HUES6 (cell line): ENCODE measurements around the gene GTPBP1.

Source experiments
- H3K27ac ChIP-seq: 2 replicates; pipeline ENCODE4 v1.7.0; 2013; ENCODE audit warnings: low read depth, mild to moderate bottlenecking, low read length, inconsistent platforms
- H3K27me3 ChIP-seq: 2 replicates; pipeline ENCODE4 v1.6.1; 2013; ENCODE audit warnings: low read length; ENCODE audit not compliant: control insufficient read depth, insufficient read depth
- H3K36me3 ChIP-seq: 2 replicates; pipeline ENCODE4 v1.6.1; 2013; ENCODE audit warnings: low read length; ENCODE audit not compliant: control insufficient read depth, insufficient read depth
- H3K4me1 ChIP-seq: 2 replicates; pipeline ENCODE4 v1.6.1; 2013; ENCODE audit warnings: low read length; ENCODE audit not compliant: control insufficient read depth, insufficient read depth
- H3K4me3 ChIP-seq: 2 replicates; pipeline ENCODE4 v1.5.1; 2013; ENCODE audit warnings: low read depth, low read length
- H3K9ac ChIP-seq: one replicate; pipeline ENCODE4 v1.6.1; 2013; ENCODE audit warnings: mild to moderate bottlenecking, low read length
- H3K9me3 ChIP-seq: 2 replicates; pipeline ENCODE4 v1.6.1; 2013; ENCODE audit warnings: low read depth, low read length; ENCODE audit not compliant: control insufficient read depth, insufficient read depth

The GTPBP1 gene

DNA sequence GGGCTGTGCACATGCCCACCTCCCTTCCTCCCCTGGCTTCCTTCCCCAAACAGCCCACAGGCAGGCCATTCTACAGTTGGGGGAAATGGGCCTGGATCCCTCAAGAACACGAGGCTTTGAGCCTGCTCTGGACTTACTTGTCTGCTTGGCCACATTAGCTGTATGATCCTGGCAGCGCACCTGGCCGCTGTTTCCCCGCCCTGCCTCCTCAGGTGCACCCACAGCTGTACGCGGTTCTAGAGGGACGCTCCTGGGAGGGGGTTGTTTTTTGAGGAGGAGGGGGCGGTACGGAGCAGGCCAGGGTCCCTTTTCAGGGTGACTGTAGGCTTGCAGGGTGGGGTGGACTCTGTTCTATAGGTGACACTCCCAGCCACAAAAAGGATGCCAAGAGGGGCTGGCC is 61.6 kb downstream of the GTPBP1 start:
- Histone ChIP-seq H3K27me3 (peaks cover 2% of the 10 kb centered on the region; the same call in 1 of the 2 replicates), H3K36me3 (no peaks in the 10 kb centered on the region), H3K4me1 (0 out of 2 replicates have a peak, but pooled peaks cover 6% of the 10 kb centered on the region), H3K9ac (no peak overlapping the region), H3K9me3 (no peaks in the 10 kb centered on the region), H3K27ac (no peak overlapping the region), H3K4me3 (no peak overlapping the region)

DNA sequence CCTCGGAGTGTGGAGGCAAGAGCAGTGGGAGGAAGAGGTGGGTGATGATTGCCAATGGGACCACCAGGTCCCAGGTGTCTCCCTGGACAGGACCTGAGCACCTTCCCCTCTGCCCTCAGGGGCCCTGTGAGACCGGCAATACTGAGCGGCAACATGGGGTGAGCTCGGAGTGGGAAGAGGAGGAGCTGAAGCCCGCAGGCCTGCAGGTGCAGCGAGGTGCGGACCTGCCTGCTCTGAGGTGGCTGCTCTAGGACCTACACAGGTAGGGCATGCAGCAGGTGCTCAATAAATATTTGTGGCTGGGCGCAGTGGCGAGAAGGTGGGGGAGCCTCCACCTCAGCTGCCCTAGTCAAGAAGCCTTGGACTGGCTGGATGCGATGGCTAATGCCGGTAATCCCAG is 62.3 kb downstream of the GTPBP1 start:
- Histone ChIP-seq H3K9ac (no peak overlapping the region), H3K27me3 (peaks cover 2% of the 10 kb centered on the region; the same call in 1 of the 2 replicates), H3K4me3 (no peak overlapping the region), H3K27ac (no peak overlapping the region), H3K4me1 (0 out of 2 replicates have a peak, but pooled peaks cover 3% of the 10 kb centered on the region), H3K36me3 (no peaks in the 10 kb centered on the region), H3K9me3 (no peaks in the 10 kb centered on the region)

DNA sequence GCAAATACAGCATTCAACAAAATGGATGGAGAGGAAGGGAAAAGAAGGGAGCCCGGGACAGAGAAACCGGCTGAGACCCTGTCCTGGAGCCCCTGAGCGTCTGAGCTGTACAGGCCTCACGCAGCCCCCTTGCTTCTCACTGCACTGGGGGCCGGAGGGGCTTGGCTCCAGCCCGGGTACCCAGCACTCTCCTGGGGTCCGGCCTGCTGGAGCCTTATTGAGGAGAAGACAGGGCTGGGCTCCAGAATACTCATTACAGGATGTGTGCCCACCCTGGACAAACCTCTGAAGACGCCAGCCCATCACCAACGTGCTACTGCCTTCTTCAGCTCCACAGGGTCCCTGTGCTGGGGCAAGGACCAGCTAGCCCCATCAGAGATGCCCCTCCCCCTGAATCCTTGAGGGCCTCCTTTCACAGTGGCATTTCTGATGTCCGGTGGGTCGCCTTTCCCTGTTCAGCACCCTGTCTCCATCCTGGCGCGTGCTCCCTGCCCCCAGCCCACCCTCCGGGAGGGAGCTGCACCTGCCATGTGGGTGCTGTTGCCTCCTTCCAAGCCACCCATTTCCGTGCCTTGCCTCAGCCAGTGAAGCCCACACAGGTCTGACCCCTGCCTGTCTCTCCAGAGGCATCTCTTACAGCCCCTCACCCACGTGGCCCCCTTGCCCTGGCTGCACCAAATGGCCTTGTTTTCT is 64.7 kb downstream of the GTPBP1 start:
- Histone ChIP-seq H3K4me3 (no peak overlapping the region), H3K27me3 (peaks cover 2% of the 10 kb centered on the region; the same call in 1 of the 2 replicates), H3K4me1 (0 out of 2 replicates have a peak, but pooled peaks cover 3% of the 10 kb centered on the region), H3K36me3 (no peaks in the 10 kb centered on the region), H3K27ac (no peak overlapping the region), H3K9ac (no peak overlapping the region), H3K9me3 (no peaks in the 10 kb centered on the region)

DNA sequence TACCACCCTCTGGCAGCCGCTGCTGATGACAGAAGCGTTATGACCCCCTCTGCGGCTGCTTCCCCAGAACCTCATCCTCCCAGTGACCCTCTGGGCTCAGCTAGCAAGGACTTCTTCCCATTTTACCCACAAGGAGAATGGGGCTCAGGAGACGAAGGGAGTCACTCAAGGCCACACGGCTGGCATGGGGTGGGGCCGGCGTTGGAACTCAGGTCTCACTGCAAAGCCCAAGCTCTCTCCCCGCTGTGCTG is 66.8 kb downstream of the GTPBP1 start:
- Histone ChIP-seq H3K9me3 (no peaks in the 10 kb centered on the region), H3K4me3 (no peak overlapping the region), H3K4me1 (no peaks in the 10 kb centered on the region; the same call in 1 of the 2 replicates), H3K27ac (no peak overlapping the region), H3K9ac (no peak overlapping the region), H3K36me3 (no peaks in the 10 kb centered on the region), H3K27me3 (peaks cover 2% of the 10 kb centered on the region; the same call in 1 of the 2 replicates)

DNA sequence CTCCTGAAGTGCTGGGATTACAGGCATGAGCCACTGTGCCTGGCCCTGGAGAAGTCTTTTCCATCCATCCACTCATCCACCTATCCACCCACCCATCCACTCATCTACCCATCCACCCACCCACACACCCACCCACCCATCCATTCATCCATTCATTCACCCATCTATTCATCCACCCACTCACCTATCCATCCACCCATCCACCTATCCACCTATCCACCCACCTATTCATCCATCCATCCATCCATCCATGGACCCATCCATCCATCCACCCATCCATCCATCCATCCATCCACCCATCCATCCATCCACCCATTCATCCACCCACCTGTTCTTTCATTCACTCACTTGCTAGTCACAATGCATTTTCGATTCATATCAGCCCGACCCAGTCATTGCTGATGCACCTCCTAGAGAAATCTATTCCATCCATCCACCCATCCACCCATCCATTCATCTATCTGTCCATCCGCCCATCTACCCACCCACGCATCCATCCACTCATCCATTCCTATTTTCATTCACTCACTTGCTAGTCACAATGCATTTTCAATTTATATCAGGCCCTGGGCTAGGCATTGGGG is 67.7 kb downstream of the GTPBP1 start:
- Histone ChIP-seq H3K27me3 (no peaks in the 10 kb centered on the region), H3K36me3 (no peaks in the 10 kb centered on the region), H3K4me1 (no peaks in the 10 kb centered on the region; the same call in 1 of the 2 replicates), H3K4me3 (no peak overlapping the region), H3K9ac (no peak overlapping the region), H3K9me3 (no peaks in the 10 kb centered on the region), H3K27ac (no peak overlapping the region)

DNA sequence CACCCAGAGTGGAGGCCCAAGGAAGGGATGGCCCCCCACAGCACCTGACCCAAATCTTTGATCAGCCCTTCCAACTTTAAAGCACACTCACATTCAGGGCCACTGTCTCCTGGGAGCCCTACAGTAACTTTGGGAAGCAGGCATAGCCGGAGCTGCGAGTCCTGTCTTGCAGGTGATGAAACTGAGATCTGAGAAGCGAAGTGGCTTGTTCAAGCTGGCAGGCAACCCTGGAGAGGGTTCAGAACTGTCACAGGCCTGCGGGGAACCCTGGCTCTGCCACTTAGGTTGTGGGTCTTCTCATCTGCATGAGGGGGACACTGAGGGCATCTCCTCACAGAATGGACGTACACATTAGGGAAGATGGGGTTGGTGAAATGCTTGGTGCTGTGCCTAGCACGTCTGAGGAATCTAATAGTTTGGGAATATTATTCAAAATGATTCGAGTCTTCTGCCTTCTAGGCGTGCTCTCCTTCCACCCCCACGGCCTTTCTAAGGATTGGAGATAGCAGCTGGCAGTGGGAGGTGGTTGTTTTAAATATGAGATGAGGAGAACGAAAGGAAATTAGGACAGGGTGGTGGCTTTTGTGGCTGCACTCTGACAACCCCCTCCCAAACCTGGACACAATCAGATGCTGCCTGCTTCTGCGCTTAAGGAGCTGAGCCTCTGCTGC is 68.9 kb downstream of the GTPBP1 start:
- Histone ChIP-seq H3K4me3 (no peak overlapping the region), H3K27ac (no peak overlapping the region), H3K9me3 (no peaks in the 10 kb centered on the region)

DNA sequence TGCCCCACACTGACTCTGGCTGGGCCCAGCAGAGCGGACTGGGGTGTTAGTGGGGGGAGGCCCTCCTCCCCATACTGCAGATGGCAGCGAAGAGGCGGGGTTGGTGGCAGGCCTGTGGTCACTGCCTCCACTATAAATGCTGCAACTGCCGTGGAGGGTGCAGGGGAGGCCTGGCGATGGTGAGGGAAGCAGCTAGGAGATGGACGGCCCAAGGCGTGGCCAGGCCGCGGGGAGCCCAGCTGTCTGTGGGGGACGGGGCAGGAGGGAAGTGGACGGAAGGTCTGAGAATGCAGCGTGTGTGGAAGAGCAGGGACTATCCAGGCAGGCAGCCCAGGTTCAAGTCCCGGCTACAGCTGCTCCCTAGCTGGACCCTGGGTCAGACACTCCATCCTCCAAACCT is 69.9 kb downstream of the GTPBP1 start:
- Histone ChIP-seq H3K36me3 (no peaks in the 10 kb centered on the region), H3K27ac (no peak overlapping the region), H3K9me3 (no peaks in the 10 kb centered on the region), H3K9ac (no peak overlapping the region), H3K4me1 (no peaks in the 10 kb centered on the region; the same call in 1 of the 2 replicates), H3K4me3 (no peak overlapping the region), H3K27me3 (no peaks in the 10 kb centered on the region)

More for the DNA sequence above, 68.9 kb downstream of the GTPBP1 start:
- Histone ChIP-seq H3K9ac (no peak overlapping the region), H3K36me3 (no peaks in the 10 kb centered on the region), H3K4me1 (no peaks in the 10 kb centered on the region; the same call in 1 of the 2 replicates), H3K27me3 (no peaks in the 10 kb centered on the region)

DNA sequence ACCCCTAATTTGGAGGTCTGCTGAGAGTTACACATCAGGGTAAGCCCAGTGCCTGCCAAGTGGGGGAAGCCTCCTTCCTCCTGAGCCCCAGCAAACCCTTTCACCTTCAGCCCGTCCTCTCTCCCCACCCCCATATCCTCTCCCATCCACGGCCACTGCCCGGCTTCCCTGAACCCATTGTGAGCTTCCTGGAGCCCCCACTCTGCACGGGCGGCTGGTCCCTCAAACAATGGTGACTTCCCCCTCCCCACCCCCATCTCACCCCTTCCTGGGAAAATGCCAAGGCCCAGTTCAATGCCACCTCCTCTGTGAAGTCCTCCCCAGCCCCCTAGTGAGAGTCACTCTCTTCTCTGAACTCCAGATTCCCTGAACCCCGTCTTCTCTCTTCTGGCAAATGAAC is 70.3 kb downstream of the GTPBP1 start:
- no peaks in the 10 kb centered on the region; the same call in 1 of the 2 replicates for H3K4me1 ChIP-seq
- no peak overlapping the region for H3K27ac ChIP-seq
- no peaks in the 10 kb centered on the region for H3K36me3 ChIP-seq
- H3K9ac ChIP-seq: no peak overlapping the region
- H3K9me3 ChIP-seq: no peaks in the 10 kb centered on the region
- no peaks in the 10 kb centered on the region for H3K27me3 ChIP-seq
- H3K4me3 ChIP-seq: no peak overlapping the region

DNA sequence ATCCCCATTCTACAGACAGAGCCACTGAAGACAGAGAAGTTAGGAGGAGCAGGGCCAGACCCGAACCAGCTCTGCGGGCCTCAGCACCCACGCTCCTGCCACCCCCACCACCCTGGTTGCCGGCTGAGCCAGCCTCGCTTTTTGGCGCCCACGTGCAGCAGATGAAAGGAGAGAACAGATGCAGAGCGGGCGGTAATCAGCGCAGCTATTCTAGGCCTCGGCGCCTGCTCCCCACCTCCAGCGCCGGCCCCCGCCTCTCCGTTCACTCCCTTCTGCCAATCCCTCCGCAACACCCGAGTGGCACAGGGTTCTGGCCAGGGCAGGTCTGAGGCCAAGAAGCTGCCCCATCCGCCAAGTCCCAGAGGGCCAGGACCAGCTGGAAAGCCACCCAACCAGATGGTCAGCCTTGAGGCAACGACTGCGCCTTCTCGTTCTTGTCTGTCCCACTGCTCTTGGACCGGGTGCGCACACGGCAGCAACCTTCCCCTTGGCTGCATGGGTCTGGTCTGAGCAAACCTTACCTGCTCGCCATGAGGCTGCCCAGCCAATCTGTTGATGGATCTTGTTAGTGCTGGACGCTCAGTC is 71.4 kb downstream of the GTPBP1 start:
- no peaks in the 10 kb centered on the region for H3K36me3 ChIP-seq
- H3K9ac ChIP-seq: no peak overlapping the region
- no peak overlapping the region for H3K4me3 ChIP-seq
- H3K27me3 ChIP-seq: no peaks in the 10 kb centered on the region
- no peak overlapping the region for H3K27ac ChIP-seq
- no peaks in the 10 kb centered on the region; the same call in 1 of the 2 replicates for H3K4me1 ChIP-seq
- no peaks in the 10 kb centered on the region for H3K9me3 ChIP-seq

DNA sequence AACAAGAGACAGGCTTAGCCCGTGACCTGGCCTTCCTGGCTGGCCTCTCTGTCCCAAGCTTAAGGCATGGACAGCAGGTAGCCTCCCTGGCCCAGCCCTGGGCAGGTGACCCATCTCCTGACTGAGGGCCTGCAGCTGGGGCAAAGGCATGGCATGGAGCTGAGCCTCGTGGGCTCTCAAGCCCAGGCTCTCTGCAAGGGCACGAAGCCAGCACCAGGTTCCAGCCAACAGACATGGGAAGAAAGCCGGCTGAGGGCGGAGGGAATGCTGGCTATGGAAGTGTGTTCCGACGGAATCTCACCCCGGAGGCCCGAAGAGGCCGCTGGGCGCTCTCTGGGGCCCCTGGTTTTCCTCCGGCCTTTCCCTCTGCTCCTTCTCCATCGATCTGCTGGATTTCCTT is 75.3 kb downstream of the GTPBP1 start:
- H3K27ac ChIP-seq: no peak overlapping the region
- H3K9ac ChIP-seq: no peak overlapping the region

More for the DNA sequence above, 75.3 kb downstream of the GTPBP1 start:
- Histone ChIP-seq H3K27me3 (no peaks in the 10 kb centered on the region), H3K36me3 (no peaks in the 10 kb centered on the region), H3K4me3 (no peak overlapping the region), H3K4me1 (peaks cover 8% of the 10 kb centered on the region; the same call in 1 of the 2 replicates), H3K9me3 (no peaks in the 10 kb centered on the region)
